Measurements from ENCODE around the gene CNTNAP5. TPM values are rescaled to one million over a fixed set of nuclear protein-coding genes. Genes with fewer than 3 reads are reported as not detected.

Gene CNTNAP5
- total RNA-seq, 2 experiments from 2014 or later, result not detected

GRCh38 chr2:124254621-124255020, 229.5 kb downstream of the CNTNAP5 start:
- CTCF ChIA-PET, result no interaction called here
- no peak for DNase-seq
- Mint-ChIP-seq H3K4me1 (ENCODE audit: low read depth) (no peaks in the 10 kb centered on the region), H3K27ac (no peak overlapping the region), H3K4me3 (no peak overlapping the region), H3K27me3 (ENCODE audit: low read depth) (no peaks in the 10 kb centered on the region), H3K36me3 (ENCODE audit: low read depth) (no peaks in the 10 kb centered on the region), H3K9me3 (peaks cover 2% of the 10 kb centered on the region)
- intact Hi-C loops (cut with micrococcal nuclease), result no loop called here

GRCh38 chr2:124257120-124257519, 232.0 kb downstream of the CNTNAP5 start:
- H3K9me3 Mint-ChIP-seq, result peaks cover 2% of the 10 kb centered on the region
- no peak for DNase-seq

GRCh38 chr2:124258140-124258880, 233.2 kb downstream of the CNTNAP5 start:
- no peak for DNase-seq
- Mint-ChIP-seq H3K36me3 (ENCODE audit: low read depth) (no peaks in the 10 kb centered on the region), H3K9me3 (peaks cover 2% of the 10 kb centered on the region), H3K27me3 (ENCODE audit: low read depth) (no peaks in the 10 kb centered on the region), H3K4me1 (ENCODE audit: low read depth) (no peaks in the 10 kb centered on the region), H3K27ac (no peak overlapping the region), H3K4me3 (no peak overlapping the region)
- intact Hi-C loops (cut with micrococcal nuclease), result no loop called here
- CTCF ChIA-PET, result no interaction called here

More at GRCh38 chr2:124257120-124257519, 232.0 kb downstream of the CNTNAP5 start:
- Mint-ChIP-seq H3K4me1 (ENCODE audit: low read depth) (no peaks in the 10 kb centered on the region), H3K36me3 (ENCODE audit: low read depth) (no peaks in the 10 kb centered on the region), H3K27me3 (ENCODE audit: low read depth) (no peaks in the 10 kb centered on the region), H3K4me3 (no peak overlapping the region), H3K27ac (no peak overlapping the region)
- intact Hi-C loops (cut with micrococcal nuclease), result no loop called here
- CTCF ChIA-PET, result no interaction called here

- H3K4me1 Mint-ChIP-seq (ENCODE audit: low read depth), result no peaks in the 10 kb centered on the region
- DNase-seq, result no peak
- intact Hi-C loops (cut with micrococcal nuclease), result no loop called here
- H3K27ac Mint-ChIP-seq, result no peak overlapping the region
- peaks cover 6% of the 10 kb centered on the region for H3K9me3 Mint-ChIP-seq
- CTCF ChIA-PET, result interaction anchor here (0.6 kb wide), 1 partner anchor 107 kb away, joined by 3 read pairs; no protein-coding TSS in a partner anchor
- no peaks in the 10 kb centered on the region for H3K27me3 Mint-ChIP-seq (ENCODE audit: low read depth)
- no peak overlapping the region for H3K4me3 Mint-ChIP-seq
- H3K36me3 Mint-ChIP-seq (ENCODE audit: low read depth), result no peaks in the 10 kb centered on the region
Observed at GRCh38 chr2:124261456-124261855, 236.4 kb downstream of the CNTNAP5 start.

GRCh38 chr2:124264551-124265091, 239.5 kb downstream of the CNTNAP5 start:
- intact Hi-C loops (cut with micrococcal nuclease), result no loop called here
- no peak overlapping the region for H3K27ac Mint-ChIP-seq
- no peaks in the 10 kb centered on the region for H3K4me1 Mint-ChIP-seq (ENCODE audit: low read depth)
- peaks cover 9% of the 10 kb centered on the region for H3K9me3 Mint-ChIP-seq
- H3K4me3 Mint-ChIP-seq, result no peak overlapping the region
- DNase-seq, result no peak
- no peaks in the 10 kb centered on the region for H3K36me3 Mint-ChIP-seq (ENCODE audit: low read depth)
- CTCF ChIA-PET, result no interaction called here
- no peaks in the 10 kb centered on the region for H3K27me3 Mint-ChIP-seq (ENCODE audit: low read depth)

- Mint-ChIP-seq H3K27me3 (ENCODE audit: low read depth) (no peaks in the 10 kb centered on the region), H3K9me3 (peaks cover 9% of the 10 kb centered on the region), H3K36me3 (ENCODE audit: low read depth) (no peaks in the 10 kb centered on the region), H3K4me1 (ENCODE audit: low read depth) (no peaks in the 10 kb centered on the region), H3K4me3 (no peak overlapping the region), H3K27ac (no peak overlapping the region)
- intact Hi-C loops (cut with micrococcal nuclease), result no loop called here
- no peak for DNase-seq
- CTCF ChIA-PET, result no interaction called here
Observed at GRCh38 chr2:124267794-124268193, 242.7 kb downstream of the CNTNAP5 start.

- Mint-ChIP-seq H3K9me3 (peaks cover 8% of the 10 kb centered on the region), H3K27ac (no peak overlapping the region), H3K4me3 (no peak overlapping the region), H3K4me1 (ENCODE audit: low read depth) (no peaks in the 10 kb centered on the region), H3K27me3 (ENCODE audit: low read depth) (no peaks in the 10 kb centered on the region), H3K36me3 (ENCODE audit: low read depth) (no peaks in the 10 kb centered on the region)
- CTCF ChIA-PET, result no interaction called here
- intact Hi-C loops (cut with micrococcal nuclease), result no loop called here
- DNase-seq, result no peak
Observed at GRCh38 chr2:124269348-124269747, 244.3 kb downstream of the CNTNAP5 start.

GRCh38 chr2:124272261-124272841, 247.3 kb downstream of the CNTNAP5 start:
- no peak overlapping the region for H3K27ac Mint-ChIP-seq
- no peaks in the 10 kb centered on the region for H3K4me1 Mint-ChIP-seq (ENCODE audit: low read depth)
- CTCF ChIA-PET, result no interaction called here
- H3K9me3 Mint-ChIP-seq, result peaks cover 4% of the 10 kb centered on the region
- DNase-seq, result no peak
- no peaks in the 10 kb centered on the region for H3K36me3 Mint-ChIP-seq (ENCODE audit: low read depth)
- H3K4me3 Mint-ChIP-seq, result no peak overlapping the region
- H3K27me3 Mint-ChIP-seq (ENCODE audit: low read depth), result no peaks in the 10 kb centered on the region
- intact Hi-C loops (cut with micrococcal nuclease), result no loop called here

GRCh38 chr2:124281541-124281940, 256.5 kb downstream of the CNTNAP5 start:
- no peak for DNase-seq
- Mint-ChIP-seq H3K27ac (no peak overlapping the region), H3K4me1 (ENCODE audit: low read depth) (no peaks in the 10 kb centered on the region), H3K36me3 (ENCODE audit: low read depth) (no peaks in the 10 kb centered on the region), H3K9me3 (no peaks in the 10 kb centered on the region), H3K27me3 (ENCODE audit: low read depth) (no peaks in the 10 kb centered on the region), H3K4me3 (no peak overlapping the region)
- CTCF ChIA-PET, result no interaction called here
- intact Hi-C loops (cut with micrococcal nuclease), result no loop called here

GRCh38 chr2:124283096-124283495, 258.0 kb downstream of the CNTNAP5 start:
- H3K36me3 Mint-ChIP-seq (ENCODE audit: low read depth), result no peaks in the 10 kb centered on the region
- H3K9me3 Mint-ChIP-seq, result no peaks in the 10 kb centered on the region
- DNase-seq, result no peak
- H3K27ac Mint-ChIP-seq, result no peak overlapping the region
- no peaks in the 10 kb centered on the region for H3K4me1 Mint-ChIP-seq (ENCODE audit: low read depth)
- CTCF ChIA-PET, result interaction anchor here (0.7 kb wide), 1 partner anchor 19 kb away, joined by 3 read pairs; no protein-coding TSS in a partner anchor
- intact Hi-C loops (cut with micrococcal nuclease), result no loop called here
- no peaks in the 10 kb centered on the region for H3K27me3 Mint-ChIP-seq (ENCODE audit: low read depth)
- no peak overlapping the region for H3K4me3 Mint-ChIP-seq

GRCh38 chr2:124286089-124286783, 261.1 kb downstream of the CNTNAP5 start:
- DNase-seq, result no peak
- intact Hi-C loops (cut with micrococcal nuclease), result no loop called here
- H3K9me3 Mint-ChIP-seq, result no peaks in the 10 kb centered on the region
- H3K4me1 Mint-ChIP-seq (ENCODE audit: low read depth), result no peaks in the 10 kb centered on the region
- no peak overlapping the region for H3K27ac Mint-ChIP-seq
- no peaks in the 10 kb centered on the region for H3K36me3 Mint-ChIP-seq (ENCODE audit: low read depth)
- H3K27me3 Mint-ChIP-seq (ENCODE audit: low read depth), result no peaks in the 10 kb centered on the region
- H3K4me3 Mint-ChIP-seq, result no peak overlapping the region
- CTCF ChIA-PET, result interaction anchor here (0.6 kb wide), 1 partner anchor 922 kb away, joined by 3 read pairs; no protein-coding TSS in a partner anchor

- CTCF ChIA-PET, result no interaction called here
- H3K36me3 Mint-ChIP-seq (ENCODE audit: low read depth), result no peaks in the 10 kb centered on the region
- H3K27me3 Mint-ChIP-seq (ENCODE audit: low read depth), result peaks cover 3% of the 10 kb centered on the region
- intact Hi-C loops (cut with micrococcal nuclease), result no loop called here
- no peaks in the 10 kb centered on the region for H3K4me1 Mint-ChIP-seq (ENCODE audit: low read depth)
- no peak overlapping the region for H3K27ac Mint-ChIP-seq
- no peak overlapping the region for H3K4me3 Mint-ChIP-seq
- no peak for DNase-seq
- peaks cover 4% of the 10 kb centered on the region for H3K9me3 Mint-ChIP-seq
Observed at GRCh38 chr2:124289060-124289459, 264.0 kb downstream of the CNTNAP5 start.
